Activated CD8-positive, alpha-beta T cell treated with anti-CD3 and anti-CD28 coated beads for 36 hours (primary cell): ENCODE results near the gene ZNF710. TPM values are rescaled to one million over a fixed set of nuclear protein-coding genes. Genes with fewer than 3 reads are reported as not detected.

Source experiments
- ATAC-seq: fragments of 200-7000 bp; cut with Tn5 transposase; one replicate; pipeline ENCODE4 v1.10.0; 2021; ENCODE audit warnings: mild to moderate bottlenecking, moderate library complexity
- CTCF ChIA-PET: fragments of 350-600 bp; sonication (Branson Sonifier 250); formaldehyde crosslinking; loops from one replicate; lab custom pipeline; 2021; ENCODE audit warnings: antibody characterized with exemption; lab: Charles Lee
- POLR2A ChIA-PET: fragments of 350-600 bp; sonication (Branson Sonifier 250); formaldehyde crosslinking; loops from one replicate; lab custom pipeline; 2021; ENCODE audit warnings: antibody characterized with exemption; lab: Charles Lee
- DNase-seq: peaks from one replicate; pipeline ENCODE4 v3.0.0-alpha.2; 2020
- H3K27ac Mint-ChIP-seq: one replicate; pipeline ENCODE4 v1.8.0; 2021; ENCODE audit warnings: mild to moderate bottlenecking, mixed read lengths
- H3K27me3 Mint-ChIP-seq: one replicate; pipeline ENCODE4 v1.8.0; 2021; ENCODE audit warnings: mixed read lengths
- H3K36me3 Mint-ChIP-seq: one replicate; pipeline ENCODE4 v1.8.0; 2021; ENCODE audit warnings: low read depth, mixed read lengths
- H3K4me1 Mint-ChIP-seq: one replicate; pipeline ENCODE4 v1.8.0; 2021; ENCODE audit warnings: low read depth, mixed read lengths
- H3K4me3 Mint-ChIP-seq: one replicate; pipeline ENCODE4 v1.8.0; 2021; ENCODE audit warnings: mild to moderate bottlenecking, moderate library complexity, mixed read lengths
- H3K9me3 Mint-ChIP-seq: one replicate; pipeline ENCODE4 v1.8.0; 2021; ENCODE audit warnings: mixed read lengths
- intact Hi-C: fragments of 100-400 bp; cut with micrococcal nuclease; formaldehyde crosslinking; loops from one replicate; pipeline ENCODE4 v1.10.0; 2022
- total RNA-seq, 2 experiments: library from RNA; stranded (reverse); gene quantifications; one replicate each; pipeline ENCODE4 v1.2.3, GENCODE V29; 2021
- TF ChIP-seq, protein P1 (sequence below): fragments of 200-600 bp; IDR thresholded peaks from one replicate; pipeline ENCODE4 v1.8.0; 2022; ENCODE audit warnings: antibody characterized with exemption, mild to moderate bottlenecking

The ZNF710 gene
- total RNA-seq, 2 experiments from 2014 or later, result 15.2 to 17.2 TPM

DNA sequence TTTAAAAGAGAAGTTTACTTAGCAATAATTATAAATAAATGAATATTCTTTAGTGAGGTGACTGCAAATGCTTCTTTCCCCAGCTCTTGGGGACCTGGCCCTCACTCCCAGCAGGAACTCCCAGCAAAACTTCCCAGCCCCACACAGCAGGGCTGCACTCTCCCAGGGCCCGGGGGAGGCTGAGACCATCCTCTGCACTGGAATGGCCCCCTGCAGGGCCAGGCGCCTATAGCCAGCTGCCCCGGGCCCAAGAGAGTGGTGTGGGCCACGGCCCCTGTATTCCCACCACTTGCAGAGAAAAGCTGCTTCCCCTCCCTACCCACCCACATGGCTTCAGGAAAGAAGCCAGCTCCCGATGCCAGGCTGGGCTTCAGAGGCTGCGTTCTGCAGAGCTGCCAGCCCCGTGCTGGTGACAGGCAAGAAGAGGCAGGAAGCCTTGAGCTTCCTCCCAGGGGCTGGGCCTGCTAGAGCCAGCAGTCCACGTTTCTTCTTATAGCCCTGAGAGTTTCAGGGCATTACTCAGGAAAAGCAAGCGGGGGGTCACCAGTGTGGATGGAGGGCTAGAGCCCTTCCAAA, 81.1 kb downstream of the ZNF710 start:
- TF ChIP-seq, protein P1, sequence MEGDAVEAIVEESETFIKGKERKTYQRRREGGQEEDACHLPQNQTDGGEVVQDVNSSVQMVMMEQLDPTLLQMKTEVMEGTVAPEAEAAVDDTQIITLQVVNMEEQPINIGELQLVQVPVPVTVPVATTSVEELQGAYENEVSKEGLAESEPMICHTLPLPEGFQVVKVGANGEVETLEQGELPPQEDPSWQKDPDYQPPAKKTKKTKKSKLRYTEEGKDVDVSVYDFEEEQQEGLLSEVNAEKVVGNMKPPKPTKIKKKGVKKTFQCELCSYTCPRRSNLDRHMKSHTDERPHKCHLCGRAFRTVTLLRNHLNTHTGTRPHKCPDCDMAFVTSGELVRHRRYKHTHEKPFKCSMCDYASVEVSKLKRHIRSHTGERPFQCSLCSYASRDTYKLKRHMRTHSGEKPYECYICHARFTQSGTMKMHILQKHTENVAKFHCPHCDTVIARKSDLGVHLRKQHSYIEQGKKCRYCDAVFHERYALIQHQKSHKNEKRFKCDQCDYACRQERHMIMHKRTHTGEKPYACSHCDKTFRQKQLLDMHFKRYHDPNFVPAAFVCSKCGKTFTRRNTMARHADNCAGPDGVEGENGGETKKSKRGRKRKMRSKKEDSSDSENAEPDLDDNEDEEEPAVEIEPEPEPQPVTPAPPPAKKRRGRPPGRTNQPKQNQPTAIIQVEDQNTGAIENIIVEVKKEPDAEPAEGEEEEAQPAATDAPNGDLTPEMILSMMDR, result no peak
- Mint-ChIP-seq H3K27ac (peak overlapping the region; percentile 15), H3K9me3 (no peaks in the 10 kb centered on the region), H3K27me3 (no peaks in the 10 kb centered on the region), H3K4me1 (peaks cover 5% of the 10 kb centered on the region), H3K36me3 (peaks cover 27% of the 10 kb centered on the region), H3K4me3 (no peak overlapping the region)
- ATAC-seq, result no peak
- intact Hi-C loops, result no loop called here
- no peak for DNase-seq
- ChIA-PET POLR2A (interaction anchor here (1.3 to 1.6 kb wide), 2 partner anchors 21 to 188 kb away, joined by 3 to 4 read pairs; no protein-coding TSS in a partner anchor), CTCF (interaction anchor here (1.6 to 2.1 kb wide), 2 partner anchors 11 to 188 kb away, joined by 4 to 10 read pairs; partner anchors contain the start of gene AP3S2)

DNA sequence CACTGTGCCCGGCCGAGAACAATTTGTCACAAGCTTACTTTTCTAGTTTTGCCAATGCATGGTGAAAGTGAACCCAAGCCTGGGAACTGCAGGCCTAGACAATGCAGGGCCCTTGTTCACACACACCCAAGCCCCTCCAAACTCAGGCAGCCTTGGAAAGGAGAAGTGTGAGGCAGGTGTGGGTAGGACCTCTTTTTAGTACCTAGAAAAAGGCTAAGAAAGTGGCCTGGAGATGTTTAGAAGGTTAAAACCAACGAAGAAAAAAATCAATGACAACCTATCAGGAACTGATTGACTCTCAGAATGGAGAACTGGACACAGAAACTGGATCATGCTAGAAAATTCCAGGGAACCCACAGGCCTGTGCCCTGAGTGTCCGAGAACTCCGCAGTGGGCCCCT, 82.3 kb downstream of the ZNF710 start:
- Mint-ChIP-seq H3K27me3 (no peaks in the 10 kb centered on the region), H3K4me1 (peaks cover 10% of the 10 kb centered on the region), H3K36me3 (peaks cover 31% of the 10 kb centered on the region), H3K9me3 (no peaks in the 10 kb centered on the region), H3K4me3 (no peak overlapping the region), H3K27ac (no peak overlapping the region)
- POLR2A ChIA-PET, result interaction anchor here (0.6 to 1.6 kb wide), 3 partner anchors 9 to 23 kb away, joined by 3 to 4 read pairs (median 4); no protein-coding TSS in a partner anchor
- CTCF ChIA-PET, result interaction anchor here (1.7 to 2.1 kb wide), 2 partner anchors 12 to 189 kb away, joined by 4 to 7 read pairs; partner anchors contain the start of gene AP3S2
- DNase-seq (no peak), ATAC-seq (no peak)
- intact Hi-C loops, result no loop called here
- TF ChIP-seq, protein P1, result no peak

DNA sequence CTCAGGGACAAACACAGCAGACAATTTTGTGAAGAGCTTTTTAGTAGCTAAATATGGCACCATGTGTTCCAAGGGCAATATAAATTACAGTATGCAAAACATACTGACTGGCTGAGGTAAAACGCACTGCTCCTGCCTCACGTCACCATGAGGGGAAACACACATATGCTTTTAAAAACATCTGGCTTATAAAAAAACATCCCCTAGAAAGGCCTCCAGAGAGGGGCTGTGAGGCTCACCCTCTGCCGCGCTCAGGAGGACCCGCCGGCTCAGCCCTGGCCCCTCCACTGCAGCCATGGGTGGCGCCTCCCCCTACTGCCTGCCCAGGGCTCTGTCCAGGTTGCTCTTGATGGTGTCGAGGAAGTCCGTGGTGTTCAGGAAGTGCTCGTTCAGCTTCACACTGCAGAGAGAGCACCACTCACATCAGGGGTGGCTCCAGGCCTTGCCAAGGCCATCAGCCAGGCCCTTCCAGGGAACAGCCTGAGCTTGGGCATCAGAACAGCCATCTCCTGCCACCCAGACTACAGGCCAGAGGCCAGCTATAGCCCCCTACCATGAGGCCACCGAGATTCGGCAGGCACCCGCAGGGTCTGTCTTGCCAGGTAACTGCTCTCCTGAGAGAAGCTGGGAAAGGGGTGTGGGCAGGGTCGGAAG, 83.0 kb downstream of the ZNF710 start:
- no peak overlapping the region for H3K27ac Mint-ChIP-seq
- H3K27me3 Mint-ChIP-seq, result no peaks in the 10 kb centered on the region
- POLR2A ChIA-PET, result interaction anchor here (0.6 to 1.6 kb wide), 3 partner anchors 10 to 190 kb away, joined by 3 to 4 read pairs (median 4); partner anchors contain the start of gene AP3S2
- no peaks in the 10 kb centered on the region for H3K9me3 Mint-ChIP-seq
- DNase-seq (no peak), ATAC-seq (no peak)
- peaks cover 31% of the 10 kb centered on the region for H3K36me3 Mint-ChIP-seq
- TF ChIP-seq, protein P1, result no peak
- H3K4me3 Mint-ChIP-seq, result no peak overlapping the region
- intact Hi-C loops, result no loop called here
- CTCF ChIA-PET, result interaction anchor here (0.9 to 1.7 kb wide), 2 partner anchors 13 to 17 kb away, joined by 3 to 7 read pairs; no protein-coding TSS in a partner anchor
- H3K4me1 Mint-ChIP-seq, result peaks cover 9% of the 10 kb centered on the region

DNA sequence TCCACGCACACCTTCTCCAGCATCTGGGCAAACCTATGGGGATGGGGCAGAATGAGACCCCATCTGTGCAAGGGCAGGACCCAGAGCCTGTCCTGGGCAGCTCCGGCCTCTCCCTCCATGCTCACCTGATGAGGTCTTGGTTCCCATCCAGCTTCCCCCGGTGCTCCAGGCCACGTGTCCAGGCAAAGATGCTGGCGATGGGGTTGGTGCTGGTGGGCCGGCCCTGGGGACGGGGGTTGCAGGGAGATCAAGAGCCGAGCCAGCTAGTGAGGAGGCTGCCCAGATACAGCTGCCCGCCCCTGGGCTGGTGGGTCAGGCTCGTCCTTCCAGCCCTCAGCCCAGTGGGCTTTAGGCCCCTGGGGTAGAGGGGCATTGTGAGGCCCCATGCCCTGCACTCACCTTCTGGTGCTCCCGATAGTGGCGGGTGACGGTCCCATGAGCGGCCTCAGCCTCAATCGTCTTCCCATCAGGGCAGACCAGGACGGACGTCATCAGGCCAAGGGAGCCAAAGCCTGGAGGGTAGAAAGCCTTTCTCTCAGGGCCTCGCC, 83.8 kb downstream of the ZNF710 start:
- peaks cover 37% of the 10 kb centered on the region for H3K36me3 Mint-ChIP-seq
- H3K27me3 Mint-ChIP-seq, result no peaks in the 10 kb centered on the region
- POLR2A ChIA-PET, result interaction anchor here (0.6 to 1.4 kb wide), 3 partner anchors 17 to 218 kb away, joined by 3 to 5 read pairs (median 3); partner anchors contain the start of genes AP3S2 and IDH2

More for the DNA sequence above, 83.8 kb downstream of the ZNF710 start:
- TF ChIP-seq, protein P1, result no peak
- Mint-ChIP-seq H3K4me3 (no peak overlapping the region), H3K9me3 (no peaks in the 10 kb centered on the region), H3K4me1 (peaks cover 8% of the 10 kb centered on the region), H3K27ac (no peak overlapping the region)
- intact Hi-C loops, result loop anchor here (5.0 kb wide), 1 partner anchor 343 kb away; no protein-coding TSS in a partner anchor
- no peak for ATAC-seq
- CTCF ChIA-PET, result interaction anchor here (0.9 to 3.8 kb wide), 9 partner anchors 9 to 210 kb away, joined by 3 to 25 read pairs (median 5); no protein-coding TSS in a partner anchor
- DNase-seq, result no peak
